IMR-90 (cell line): Measurements from ENCODE around the gene VIPR2. TPM values are rescaled to one million over a fixed set of nuclear protein-coding genes. Genes with fewer than 3 reads are reported as not detected.

Source experiments
- ATAC-seq: fragments of 200-7000 bp; cut with Tn5 transposase; 2 replicates; pipeline ENCODE4 v1.9.1; 2020; ENCODE audit warnings: low read depth, mild to moderate bottlenecking, moderate library complexity
- BruUV-seq: library from RNA; stranded (reverse); fragments of 400-500 nt; replicated peaks from 2 replicates; lab custom pipeline; 2021; lab: Mats Ljungman, UMichigan
- CTCF ChIA-PET: fragments of 300-600 bp; formaldehyde crosslinking; extraction: SDS; loops from one replicate; lab custom pipeline; 2021; ENCODE audit warnings: antibody characterized with exemption; lab: Yijun Ruan, JAX
- POLR2A ChIA-PET: fragments of 300-600 bp; sonication (Branson Sonifier 250); formaldehyde crosslinking; loops from one replicate; lab custom pipeline; 2022; ENCODE audit warnings: antibody characterized with exemption; ENCODE audit not compliant: unreplicated experiment; lab: Charles Lee
- DNase-seq: peaks from one replicate; pipeline ENCODE4 v3.0.0; 2013
- H2AFZ ChIP-seq: replicated peaks from 2 replicates; pipeline ENCODE3; 2013; ENCODE audit warnings: low read length, mild to moderate bottlenecking; ENCODE audit not compliant: poor library complexity
- H2AK5ac ChIP-seq: 2 replicates; pipeline ENCODE4 v1.6.1; 2013; ENCODE audit warnings: low read depth, low read length, inconsistent platforms
- H2AK9ac ChIP-seq: replicated peaks from 2 replicates; pipeline ENCODE3; 2013; ENCODE audit warnings: mild to moderate bottlenecking, low read depth, low read length, moderate library complexity; ENCODE audit not compliant: poor library complexity
- H2BK120ac ChIP-seq: 2 replicates; pipeline ENCODE4 v1.6.1; 2013; ENCODE audit warnings: low read depth, low read length, inconsistent platforms
- H2BK15ac ChIP-seq: 3 replicates; pipeline ENCODE4 v1.6.1; 2013; ENCODE audit warnings: low read depth, low read length, inconsistent platforms
- H2BK20ac ChIP-seq: 2 replicates; pipeline ENCODE4 v1.6.1; 2013; ENCODE audit warnings: low read depth, mild to moderate bottlenecking, inconsistent platforms, low read length, moderate library complexity
- H2BK5ac ChIP-seq: 2 replicates; pipeline ENCODE4 v1.6.1; 2013; ENCODE audit warnings: mild to moderate bottlenecking, low read depth, low read length, inconsistent platforms; ENCODE audit not compliant: poor library complexity, severe bottlenecking
- H3K14ac ChIP-seq: replicated peaks from 2 replicates; pipeline ENCODE4 v1.6.1; 2013; ENCODE audit warnings: low read depth, low read length, inconsistent platforms
- H3K18ac ChIP-seq: 2 replicates; pipeline ENCODE4 v1.6.1; 2013; ENCODE audit warnings: low read depth, low read length, control low read depth
- H3K23ac ChIP-seq: 2 replicates; pipeline ENCODE4 v1.6.1; 2013; ENCODE audit warnings: low read depth, low read length, inconsistent platforms
- H3K27ac ChIP-seq: 2 replicates; pipeline ENCODE4 v1.5.1; 2013; ENCODE audit warnings: mild to moderate bottlenecking, control low read depth, low read length; ENCODE audit not compliant: insufficient read depth
- H3K27me3 ChIP-seq: 2 replicates; pipeline ENCODE4 v1.6.1; 2013; ENCODE audit warnings: low read length; ENCODE audit not compliant: control insufficient read depth, insufficient read depth
- H3K36me3 ChIP-seq: 2 replicates; pipeline ENCODE4 v1.6.1; 2013; ENCODE audit warnings: low read length, mixed read lengths; ENCODE audit not compliant: control insufficient read depth, insufficient read depth
- H3K4ac ChIP-seq: 2 replicates; pipeline ENCODE4 v1.6.1; 2013; ENCODE audit warnings: low read depth, low read length, inconsistent platforms
- H3K4me1 ChIP-seq: 2 replicates; pipeline ENCODE4 v1.6.1; 2013; ENCODE audit warnings: low read length, mixed read lengths; ENCODE audit not compliant: control insufficient read depth, insufficient read depth
- H3K4me2 ChIP-seq: 2 replicates; pipeline ENCODE4 v1.6.1; 2013; ENCODE audit warnings: low read depth, mild to moderate bottlenecking, control low read depth, low read length, moderate library complexity
- H3K4me3 ChIP-seq: 2 replicates; pipeline ENCODE4 v1.5.1; 2013; ENCODE audit warnings: low read depth, mild to moderate bottlenecking, control low read depth, low read length, moderate library complexity; ENCODE audit not compliant: insufficient read depth
- H3K56ac ChIP-seq: 2 replicates; pipeline ENCODE4 v1.6.1; 2013; ENCODE audit warnings: low read length, inconsistent platforms; ENCODE audit not compliant: insufficient read depth; ENCODE audit errors: extremely low read depth
- H3K79me1 ChIP-seq, 2 experiments: 2 replicates each; pipeline ENCODE4 v1.6.1; 2013; ENCODE audit warnings: low read length in 2 of 2, inconsistent platforms in 1 of 2, low read depth in 1 of 2
- H3K9ac ChIP-seq: 2 replicates; pipeline ENCODE4 v1.6.1; 2013; ENCODE audit warnings: low read depth, low read length, control low read depth
- H3K9me1 ChIP-seq: 2 replicates; pipeline ENCODE4 v1.6.1; 2013; ENCODE audit warnings: low read length, inconsistent platforms; ENCODE audit not compliant: insufficient read depth
- H3K9me3 ChIP-seq: 2 replicates; pipeline ENCODE4 v1.6.1; 2013; ENCODE audit warnings: low read length; ENCODE audit not compliant: control insufficient read depth, insufficient read depth
- H4K20me1 ChIP-seq: 2 replicates; pipeline ENCODE4 v1.6.1; 2013; ENCODE audit warnings: low read length, inconsistent platforms; ENCODE audit not compliant: insufficient read depth
- H4K5ac ChIP-seq: 2 replicates; pipeline ENCODE4 v1.6.1; 2013; ENCODE audit warnings: mild to moderate bottlenecking, low read depth, low read length, control low read depth
- H4K8ac ChIP-seq, 2 experiments: 2 replicates each; pipeline ENCODE4 v1.6.1; 2013; ENCODE audit warnings: low read depth in 2 of 2, low read length in 2 of 2, control low read depth in 1 of 2, inconsistent platforms in 1 of 2
- H4K91ac ChIP-seq: 2 replicates; pipeline ENCODE4 v1.6.1; 2013; ENCODE audit warnings: low read depth, low read length, inconsistent platforms; ENCODE audit not compliant: insufficient read depth
- BHLHE40 ChIP-seq: fragments of 150-350 bp; IDR thresholded peaks from 2 replicates; pipeline ENCODE4 v1.6.1; 2016; ENCODE audit warnings: mild to moderate bottlenecking, low read depth, low read length
- CEBPB ChIP-seq: IDR thresholded peaks from 2 replicates; pipeline ENCODE4 v1.6.1; 2012; ENCODE audit warnings: low read depth, low read length, improper control_type of control experiment
- CHD1 ChIP-seq: IDR thresholded peaks from 2 replicates; pipeline ENCODE4 v1.6.1; 2012; ENCODE audit warnings: low read depth, low read length, improper control_type of control experiment
- CTCF ChIP-seq: conservative IDR thresholded peaks from 2 replicates; pipeline ENCODE4 v1.5.1; 2012; ENCODE audit warnings: mild to moderate bottlenecking, low read depth, low read length, improper control_type of control experiment
- FOS ChIP-seq: fragments of 150-350 bp; IDR thresholded peaks from 2 replicates; pipeline ENCODE4 v1.6.1; 2016; ENCODE audit warnings: low read depth, low read length
- MAFK ChIP-seq: IDR thresholded peaks from 2 replicates; pipeline ENCODE4 v1.6.1; 2012; ENCODE audit warnings: low read depth, low read length, improper control_type of control experiment
- MAZ ChIP-seq: IDR thresholded peaks from 2 replicates; pipeline ENCODE4 v1.6.1; 2012; ENCODE audit warnings: low read depth, mild to moderate bottlenecking, low read length, improper control_type of control experiment, moderate library complexity, borderline replicate concordance
- MXI1 ChIP-seq: IDR thresholded peaks from 2 replicates; pipeline ENCODE4 v1.6.1; 2012; ENCODE audit warnings: low read depth, mild to moderate bottlenecking, low read length, moderate library complexity, borderline replicate concordance
- NFE2L2 ChIP-seq: fragments of 150-350 bp; IDR thresholded peaks from 2 replicates; pipeline ENCODE4 v1.6.1; 2016; ENCODE audit warnings: low read depth, mild to moderate bottlenecking, low read length
- POLR2A ChIP-seq: IDR thresholded peaks from 2 replicates; pipeline ENCODE4 v1.6.1; 2012; ENCODE audit warnings: mild to moderate bottlenecking, low read depth, low read length
- RAD21 ChIP-seq: IDR thresholded peaks from 2 replicates; pipeline ENCODE4 v1.6.1; 2012; ENCODE audit warnings: low read length, improper control_type of control experiment
- RCOR1 ChIP-seq: IDR thresholded peaks from 2 replicates; pipeline ENCODE4 v1.6.1; 2012; ENCODE audit warnings: mild to moderate bottlenecking, low read length, improper control_type of control experiment; ENCODE audit not compliant: insufficient replicate concordance
- RFX5 ChIP-seq: IDR thresholded peaks from 2 replicates; pipeline ENCODE4 v1.8.0; 2012; ENCODE audit warnings: low read depth, mild to moderate bottlenecking, low read length, moderate library complexity
- SMC3 ChIP-seq: fragments of 150-350 bp; IDR thresholded peaks from 2 replicates; pipeline ENCODE4 v1.6.1; 2016; ENCODE audit warnings: low read depth, mild to moderate bottlenecking, antibody characterized with exemption, low read length, moderate library complexity
- WGBS, 2 experiments: methylation state at CpG; one replicate each; pipeline versions ENCODE4 v1.1.5 to v1.1.7; 2013; ENCODE audit warnings: missing lambda C conversion rate in 2 of 2; ENCODE audit not compliant: insufficient read length in 1 of 2; ENCODE audit errors: extremely low coverage in 2 of 2; 5-methylcytosine and 5-hydroxymethylcytosine counted together
- dilution Hi-C: fragments of 300-500 bp; cut with HindIII; formaldehyde crosslinking; loops from one replicate; pipeline ENCODE4 v1.14.3; 2018; ENCODE audit warnings: low sequenced_read_pairs; ENCODE audit not compliant: unreplicated experiment
- in situ Hi-C: fragments of 300-500 bp; cut with MboI; formaldehyde crosslinking; loops from 3 replicates; pipeline ENCODE4 v1.14.3; 2019; ENCODE audit warnings: low sequenced_read_pairs, inconsistent platforms, mixed read lengths
- intact Hi-C: fragments of 100-400 bp; cut with micrococcal nuclease; formaldehyde crosslinking; loops from 2 replicates; pipeline ENCODE4 v1.10.0; 2022
- polyA plus RNA-seq, 3 experiments: library from polyadenylated mRNA; depleted of rRNA; stranded (reverse); fragments of >200 nt; gene quantifications; 2 replicates each; pipeline ENCODE4 v1.2.3, GENCODE V29; 2012; ENCODE audit warnings: low replicate concordance in 1 of 3
- total RNA-seq: library from RNA; depleted of rRNA; stranded (reverse); fragments of >200 nt; gene quantifications from 2 replicates; pipeline ENCODE4 v1.2.3, GENCODE V29; 2012
- TF ChIP-seq, protein P1 (sequence below): fragments of 150-350 bp; IDR thresholded peaks from 2 replicates; pipeline ENCODE4 v1.6.1; 2016; ENCODE audit warnings: low read depth, mild to moderate bottlenecking, low read length, moderate library complexity, borderline replicate concordance
- TF ChIP-seq, protein P2 (sequence below): fragments of 150-350 bp; IDR thresholded peaks from 2 replicates; pipeline ENCODE4 v1.6.1; 2017; ENCODE audit warnings: mild to moderate bottlenecking, antibody characterized with exemption, low read length, low read depth

VIPR2 gene
- total and polyA plus RNA-seq, 2 of the 4 experiments (the other 2 are of a cell fraction), result not detected

GRCh38 chr7:159068488-159068811 lies 76.2 kb downstream of the VIPR2 start:
- Histone ChIP-seq H2BK20ac (no peak overlapping the region), H3K79me1 (no peaks in the 10 kb centered on the region), H4K91ac (no peak overlapping the region), H2AFZ (no peak overlapping the region), H3K4me3 (no peak overlapping the region), H2BK15ac (no peak overlapping the region), H4K20me1 (no peaks in the 10 kb centered on the region), H3K9me1 (no peaks in the 10 kb centered on the region), H3K9ac (no peak overlapping the region), H2BK5ac (no peak overlapping the region), H3K4me2 (no peak overlapping the region), H3K18ac (no peak overlapping the region), H3K23ac (no peak overlapping the region), H3K27me3 (no peaks in the 10 kb centered on the region), H3K27ac (no peak overlapping the region), H4K8ac (no peak overlapping the region), H3K56ac (no peak overlapping the region), H3K4me1 (no peaks in the 10 kb centered on the region), H2BK120ac (no peak overlapping the region), H3K4ac (no peak overlapping the region), H2AK9ac (no peak overlapping the region), H3K14ac (no peak overlapping the region), H2AK5ac (no peak overlapping the region), H3K9me3 (peaks cover 37% of the 10 kb centered on the region), H4K5ac (no peak overlapping the region), H3K36me3 (no peaks in the 10 kb centered on the region)
- no peak for DNase-seq
- ChIA-PET POLR2A (no interaction called here), CTCF (no interaction called here)
- no peak for TF ChIP-seq MAFK
- TF ChIP-seq MAZ, result no peak
- TF ChIP-seq NFE2L2, result no peak
- TF ChIP-seq CEBPB, result no peak
- no peak for TF ChIP-seq FOS
- no peak for TF ChIP-seq CTCF
- TF ChIP-seq, protein P1, sequence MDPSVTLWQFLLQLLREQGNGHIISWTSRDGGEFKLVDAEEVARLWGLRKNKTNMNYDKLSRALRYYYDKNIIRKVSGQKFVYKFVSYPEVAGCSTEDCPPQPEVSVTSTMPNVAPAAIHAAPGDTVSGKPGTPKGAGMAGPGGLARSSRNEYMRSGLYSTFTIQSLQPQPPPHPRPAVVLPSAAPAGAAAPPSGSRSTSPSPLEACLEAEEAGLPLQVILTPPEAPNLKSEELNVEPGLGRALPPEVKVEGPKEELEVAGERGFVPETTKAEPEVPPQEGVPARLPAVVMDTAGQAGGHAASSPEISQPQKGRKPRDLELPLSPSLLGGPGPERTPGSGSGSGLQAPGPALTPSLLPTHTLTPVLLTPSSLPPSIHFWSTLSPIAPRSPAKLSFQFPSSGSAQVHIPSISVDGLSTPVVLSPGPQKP, result no peak
- TF ChIP-seq POLR2A, result no peak
- no peak for TF ChIP-seq RFX5
- TF ChIP-seq MXI1, result no peak
- TF ChIP-seq RCOR1, result no peak
- no peak for TF ChIP-seq RAD21
- no peak for TF ChIP-seq SMC3
- no peak for TF ChIP-seq BHLHE40
- TF ChIP-seq, protein P2, sequence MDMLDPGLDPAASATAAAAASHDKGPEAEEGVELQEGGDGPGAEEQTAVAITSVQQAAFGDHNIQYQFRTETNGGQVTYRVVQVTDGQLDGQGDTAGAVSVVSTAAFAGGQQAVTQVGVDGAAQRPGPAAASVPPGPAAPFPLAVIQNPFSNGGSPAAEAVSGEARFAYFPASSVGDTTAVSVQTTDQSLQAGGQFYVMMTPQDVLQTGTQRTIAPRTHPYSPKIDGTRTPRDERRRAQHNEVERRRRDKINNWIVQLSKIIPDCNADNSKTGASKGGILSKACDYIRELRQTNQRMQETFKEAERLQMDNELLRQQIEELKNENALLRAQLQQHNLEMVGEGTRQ, result no peak
- TF ChIP-seq CHD1, result no peak
- dilution Hi-C loops (no loop called here), in situ Hi-C loops (no loop called here), intact Hi-C loops (no loop called here)
- no peak for ATAC-seq
- BruUV-seq, result no TSS peak
- 40% methylated on average over 1 of the region's 12 CpGs; no CpG with 5 or more reads in 1 of the 2 experiments for WGBS, 2 experiments
